Measurements from ENCODE around the gene MAP2K6.

The MAP2K6 gene

GRCh38 chr17:69539781-69540319, 125.4 kb downstream of the MAP2K6 start:
- no peak for DNase-seq

DNA sequence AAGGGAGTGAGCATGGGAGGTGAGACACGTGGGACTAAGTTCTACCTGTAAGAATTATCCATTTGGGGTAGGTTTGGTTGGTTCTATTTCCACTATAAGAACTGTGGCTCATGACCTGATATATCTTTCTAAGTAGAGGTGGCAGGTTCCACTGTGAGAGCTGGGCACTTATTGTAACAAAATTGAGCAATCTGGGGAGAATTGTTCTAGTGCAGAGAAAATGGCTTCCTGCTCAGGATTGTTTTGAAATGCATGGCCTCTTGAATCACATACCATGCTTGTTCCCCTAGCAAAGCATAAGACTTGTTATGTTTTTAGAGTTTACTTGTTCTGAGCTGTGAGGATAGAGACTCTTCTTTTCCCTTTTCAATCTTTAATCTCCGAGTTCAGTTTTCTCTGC, 125.9 kb downstream of the MAP2K6 start:
- DNase-seq: no peak

DNA sequence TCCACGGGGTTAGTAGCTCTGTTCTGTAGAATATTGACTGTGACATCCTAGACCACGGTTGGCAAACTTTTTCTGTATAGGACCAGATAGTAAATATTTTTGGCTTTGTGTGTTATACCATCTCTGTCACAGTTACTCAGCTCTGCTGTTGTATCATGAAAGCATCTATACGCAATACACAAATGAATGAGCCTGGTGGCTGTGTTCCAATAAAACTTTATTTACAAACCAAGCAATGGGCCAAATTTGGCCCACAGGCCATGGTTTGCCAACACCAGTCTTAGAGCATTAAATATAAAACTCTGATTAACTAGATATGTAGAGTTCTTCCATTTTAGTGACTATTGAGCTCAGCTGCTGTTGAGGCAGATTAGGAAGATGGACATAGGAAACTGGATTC, 132.7 kb downstream of the MAP2K6 start:
- DNase-seq: no peak

GRCh38 chr17:69547947-69548346, 133.4 kb downstream of the MAP2K6 start:
- no peak for DNase-seq

DNA sequence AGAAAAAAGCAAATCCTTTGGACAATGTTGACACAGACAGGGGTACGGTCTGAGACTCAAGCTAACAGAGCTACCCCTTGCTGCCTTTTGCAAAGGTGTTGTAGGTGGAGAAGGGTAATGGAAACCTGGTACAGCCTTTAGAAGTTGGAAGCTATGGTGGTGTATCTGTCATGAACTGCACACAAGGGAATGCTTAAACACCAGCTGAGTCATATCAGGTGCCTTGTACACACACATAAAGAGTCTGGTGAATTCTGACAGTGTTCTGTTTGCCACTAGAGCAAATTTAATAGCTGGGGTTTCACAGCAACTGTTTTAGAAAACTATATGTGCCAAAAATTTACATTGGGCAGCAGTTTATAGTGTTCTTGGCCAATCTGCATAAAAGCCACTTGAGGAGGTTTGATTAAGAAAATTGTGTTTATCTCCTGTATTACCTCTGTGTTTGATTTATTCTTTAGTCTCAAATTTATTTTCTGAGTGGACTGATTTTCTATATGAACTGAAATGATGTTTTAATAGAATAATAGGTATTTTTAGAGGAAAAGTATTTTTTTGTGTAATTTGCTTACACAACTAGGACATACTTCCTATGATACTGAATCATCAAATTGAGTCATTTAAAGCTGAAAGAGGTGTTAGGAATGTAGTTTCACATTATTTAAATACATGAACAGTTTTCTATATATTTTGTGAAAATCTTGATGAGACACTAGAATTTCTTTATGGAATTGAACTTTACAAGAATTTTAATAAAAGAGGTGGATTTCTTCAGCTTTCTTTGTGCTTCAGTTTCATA, 136.9 kb downstream of the MAP2K6 start:
- no peak for DNase-seq

DNA sequence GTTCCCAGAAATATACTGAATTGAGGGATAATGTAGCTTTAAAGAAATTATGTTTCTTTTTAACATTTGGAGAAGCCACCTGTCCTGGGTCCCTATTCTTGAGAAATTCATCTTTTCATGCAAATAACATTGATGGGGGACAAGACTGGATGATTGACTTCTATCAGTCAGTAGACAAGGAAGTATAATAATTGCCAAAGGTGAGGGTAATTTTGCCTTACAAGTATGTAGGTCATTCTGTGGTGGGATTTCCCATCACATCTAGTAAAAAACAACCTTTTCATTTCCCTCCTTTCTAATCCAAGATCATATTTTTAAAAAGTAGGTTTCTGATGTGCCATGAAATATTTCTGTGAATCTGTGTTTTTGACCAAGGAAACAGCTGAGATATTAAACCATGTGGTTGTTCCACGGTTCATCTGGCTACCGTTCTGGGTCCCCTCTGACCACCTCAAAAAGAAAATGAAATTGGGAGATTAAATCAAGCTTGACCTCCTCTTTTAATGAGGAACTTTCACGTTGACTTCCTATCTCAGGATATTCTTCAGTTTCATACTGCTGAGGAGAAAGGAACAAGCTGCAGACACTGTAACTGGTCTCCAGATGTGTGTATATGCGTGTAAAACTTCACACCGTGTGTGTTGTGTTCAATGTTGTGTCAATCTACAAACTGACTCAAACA, 138.6 kb downstream of the MAP2K6 start:
- DNase-seq: no peak

DNA sequence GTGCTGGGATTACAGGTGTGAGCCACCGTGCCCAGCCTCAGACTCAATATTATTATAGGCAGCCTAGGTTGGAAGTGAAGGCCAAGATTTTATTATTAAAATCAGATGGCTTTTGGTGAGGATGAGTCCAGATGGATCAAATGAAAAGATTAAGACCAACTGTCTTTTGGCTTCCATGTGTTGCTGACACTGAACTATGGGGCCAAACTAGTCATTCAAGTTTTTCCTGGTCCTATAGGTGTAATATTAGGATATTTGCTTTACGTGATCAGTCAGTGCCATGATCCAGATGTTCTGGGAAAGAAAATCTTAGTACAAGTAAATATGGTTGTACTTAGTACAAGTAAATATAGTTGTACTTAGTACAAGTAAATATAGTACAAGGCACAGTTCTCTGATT, 140.6 kb downstream of the MAP2K6 start:
- DNase-seq: no peak

DNA sequence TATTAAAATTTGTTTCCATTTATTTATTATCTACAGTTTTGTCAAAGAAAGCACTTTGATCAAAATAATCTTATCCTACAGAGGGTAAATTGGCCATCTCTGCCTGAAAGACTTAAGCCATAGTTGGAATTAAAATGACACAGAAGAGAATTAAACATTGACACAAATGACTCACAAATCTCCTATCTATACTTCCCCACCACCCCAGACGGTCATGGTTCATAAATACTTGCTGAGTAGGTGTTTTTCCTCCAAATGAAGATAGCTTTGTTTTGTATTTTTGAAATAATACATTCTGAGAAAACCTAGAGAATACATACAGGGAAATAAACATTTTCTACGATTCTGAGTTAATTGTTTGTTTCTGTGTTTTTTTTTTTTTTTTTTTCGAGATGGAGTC, 142.8 kb downstream of the MAP2K6 start:
- DNase-seq: no peak

DNA sequence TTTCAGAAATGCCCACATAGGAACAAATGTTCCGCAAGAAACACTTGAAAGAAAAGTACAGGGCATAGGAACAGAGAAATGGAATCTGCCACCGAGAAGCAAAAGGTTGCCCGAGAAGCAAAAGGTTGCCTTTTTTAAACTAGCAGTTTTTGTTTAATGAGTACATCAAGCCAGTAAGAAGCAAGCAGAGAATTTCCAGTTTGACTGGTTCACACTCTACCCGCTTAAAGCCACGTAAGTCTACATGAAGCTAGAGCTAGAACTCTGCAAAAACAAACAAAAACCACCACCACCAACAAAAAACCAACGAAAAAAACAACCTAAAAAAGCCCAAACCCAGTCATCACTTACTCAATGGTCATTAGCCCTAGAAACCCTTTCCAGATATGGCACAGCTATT, 144.3 kb downstream of the MAP2K6 start:
- DNase-seq: no peak

DNA sequence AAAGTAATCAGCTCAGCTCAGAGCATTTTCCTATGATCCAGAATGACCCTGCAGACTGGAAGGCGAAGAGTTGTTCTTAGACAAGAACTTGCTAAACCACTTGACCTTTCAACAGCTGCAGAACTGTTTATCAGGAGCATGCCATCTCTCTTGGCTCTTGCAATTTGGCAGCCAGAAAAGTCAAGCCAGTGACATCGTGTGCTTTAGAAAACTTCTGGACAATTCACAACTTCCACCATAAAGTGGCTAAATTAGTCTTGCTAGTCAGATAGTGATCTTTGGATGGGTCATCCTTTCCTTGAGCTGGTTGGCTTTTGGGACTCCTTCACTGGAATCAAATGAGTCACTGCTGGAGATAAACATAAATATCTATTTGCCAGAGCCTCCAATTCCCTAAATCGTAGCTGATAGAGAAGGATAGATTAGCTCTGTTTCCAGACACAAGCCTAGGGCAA, 146.5 kb downstream of the MAP2K6 start:
- no peak for DNase-seq

GRCh38 chr17:69561462-69561861, 147.0 kb downstream of the MAP2K6 start:
- DNase-seq: no peak

- no peak for DNase-seq
Observed at GRCh38 chr17:69565447-69565846, 150.9 kb downstream of the MAP2K6 start.

GRCh38 chr17:69567130-69567529, 152.6 kb downstream of the MAP2K6 start:
- no peak for DNase-seq

GRCh38 chr17:69572747-69573146, 158.2 kb downstream of the MAP2K6 start:
- DNase-seq: no peak

DNA sequence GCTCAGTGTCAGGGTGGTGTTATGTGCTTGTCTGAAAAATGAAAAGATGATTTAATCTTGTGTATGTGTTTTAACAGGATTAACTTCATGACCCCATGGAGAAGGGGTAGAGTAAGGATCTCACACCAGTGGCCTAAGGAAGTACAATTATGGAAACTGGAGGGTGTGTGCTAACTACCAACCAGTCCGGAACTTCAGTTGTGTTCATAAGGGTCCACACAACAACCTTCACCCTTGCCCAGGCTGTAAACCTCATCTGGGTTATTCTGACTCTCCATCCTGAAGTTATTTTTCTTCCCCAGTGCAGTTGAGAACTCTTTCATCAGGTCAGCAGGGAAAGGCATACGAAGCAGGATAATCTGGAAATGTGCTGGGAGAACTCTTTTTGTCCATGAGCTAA, 158.9 kb downstream of the MAP2K6 start:
- DNase-seq: no peak

GRCh38 chr17:69574257-69575197, 160.0 kb downstream of the MAP2K6 start:
- no peak for DNase-seq

DNA sequence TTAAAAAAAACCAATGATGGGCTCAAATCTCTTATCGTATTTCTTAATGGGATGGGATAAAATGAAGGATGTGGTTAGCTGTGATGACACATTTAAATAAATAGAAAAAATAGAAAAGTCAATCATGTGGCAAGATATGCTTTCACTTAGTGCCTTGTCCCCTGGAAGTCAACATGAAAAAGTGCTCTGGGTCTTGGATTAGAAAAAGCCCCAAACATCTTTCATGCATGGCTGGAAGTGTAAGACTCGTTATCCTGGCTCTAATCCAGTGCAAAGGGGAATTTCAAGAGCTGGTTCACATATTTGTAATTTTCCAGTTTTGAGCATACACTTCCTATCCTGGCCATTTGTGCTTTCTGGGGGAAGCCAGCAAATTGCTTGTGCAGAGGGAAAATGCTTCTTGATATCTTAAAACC, 160.9 kb downstream of the MAP2K6 start:
- no peak for DNase-seq

DNA sequence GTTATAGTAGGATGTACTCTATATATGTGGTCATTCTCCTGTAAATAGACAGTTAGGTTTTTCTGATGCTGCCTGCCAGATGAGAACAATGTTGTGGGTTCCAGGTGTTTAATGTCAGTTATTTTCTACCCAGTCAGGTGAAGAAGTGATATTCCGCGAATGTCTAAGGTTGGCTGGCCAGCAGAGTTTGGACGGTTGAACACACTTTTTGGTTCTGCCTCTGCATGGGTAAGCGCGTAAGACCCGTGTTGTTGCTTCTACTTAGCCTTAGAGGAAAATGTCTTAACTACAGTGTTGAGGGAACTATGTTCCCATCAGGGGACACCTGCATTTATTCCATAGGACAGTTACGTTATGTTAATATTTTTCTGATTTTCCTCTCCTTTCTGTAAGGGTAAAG, 162.6 kb downstream of the MAP2K6 start:
- DNase-seq: no peak

GRCh38 chr17:69578385-69578936, 164.0 kb downstream of the MAP2K6 start:
- no peak for DNase-seq

DNA sequence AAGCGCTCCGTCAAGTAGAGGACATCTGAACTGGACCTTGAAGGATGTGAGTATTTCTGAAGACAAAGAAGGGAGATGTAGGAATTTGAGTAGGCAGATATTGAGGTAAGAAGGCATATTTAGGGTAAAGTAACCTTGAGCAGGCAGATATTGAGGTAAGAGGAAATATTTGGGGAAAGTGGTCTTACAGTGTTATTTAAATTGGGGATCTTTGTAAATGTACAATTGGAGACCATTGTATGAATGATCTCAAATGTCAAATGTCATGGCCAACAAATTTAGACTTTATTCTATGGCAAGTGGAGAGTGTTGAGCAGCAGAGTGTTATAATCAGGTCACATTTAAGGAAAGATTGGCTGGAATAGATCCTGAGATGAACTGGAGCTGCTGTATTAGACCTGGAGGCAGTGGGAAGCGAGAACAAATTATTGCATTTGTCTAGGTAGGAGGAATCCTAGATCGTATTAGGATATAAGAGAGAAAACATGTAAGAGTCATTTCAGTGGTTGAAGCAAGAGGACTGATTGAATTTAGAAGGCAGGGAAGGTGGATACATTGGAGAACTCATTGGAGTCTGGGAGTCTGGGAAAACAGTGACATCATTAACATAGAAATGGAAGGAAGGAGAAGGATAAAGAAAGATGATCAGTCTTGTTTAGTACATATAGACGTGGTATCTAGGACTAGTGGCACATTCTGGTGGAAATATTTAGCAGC, 165.6 kb downstream of the MAP2K6 start:
- no peak for DNase-seq

GRCh38 chr17:69581061-69581961, 166.8 kb downstream of the MAP2K6 start:
- DNase-seq: no peak

Data from NK-92 treated with Interleukin-12 subunit alpha and Interleukin-12 subunit beta, amount 100 ng/mL, for 24 hours (cell line).